ENCODE results near the gene PLAAT4.

The PLAAT4 gene
- long read RNA-seq, donor 1, transcript RARRES3-201 (4 exons, 749 nt): major isoform, 7 of 7 reads
- long read RNA-seq, donor 1, partial matches to known transcripts: 0 of 7 reads
- long read RNA-seq, donor 1, other reads (novel, unspliced or antisense): 0 of 7 reads
- long read RNA-seq, donor 2, partial matches to known transcripts: 0 of 4 reads
- long read RNA-seq, donor 2, other reads (novel, unspliced or antisense): 0 of 4 reads
- long read RNA-seq, donor 3, transcript RARRES3-201 (4 exons, 749 nt): major isoform, 5 of 6 reads
- long read RNA-seq, donor 3, partial matches to known transcripts: 0 of 6 reads
- long read RNA-seq, donor 3, other reads (novel, unspliced or antisense): 0 of 6 reads
- long read RNA-seq, donor 4, transcript RARRES3-201 (4 exons, 749 nt): major isoform, 6 of 7 reads
- long read RNA-seq, donor 4, partial matches to known transcripts: 0 of 7 reads
- long read RNA-seq, donor 4, other reads (novel, unspliced or antisense): 0 of 7 reads
- long read RNA-seq, donor 5, transcript RARRES3-201 (4 exons, 749 nt): major isoform, 8 of 8 reads
- long read RNA-seq, donor 5, partial matches to known transcripts: 0 of 8 reads
- long read RNA-seq, donor 5, other reads (novel, unspliced or antisense): 0 of 8 reads
- long read RNA-seq, donor 6, transcript RARRES3-201 (4 exons, 749 nt): major isoform, 7 of 7 reads
- long read RNA-seq, donor 6, partial matches to known transcripts: 0 of 7 reads
- long read RNA-seq, donor 6, other reads (novel, unspliced or antisense): 0 of 7 reads
- long read RNA-seq, donor 7, transcript RARRES3-201 (4 exons, 749 nt): major isoform, 10 of 10 reads
- long read RNA-seq, donor 7, partial matches to known transcripts: 0 of 10 reads
- long read RNA-seq, donor 7, other reads (novel, unspliced or antisense): 0 of 10 reads
- long read RNA-seq, donor 8, transcript RARRES3-201 (4 exons, 749 nt): major isoform, 7 of 8 reads
- long read RNA-seq, donor 8, partial matches to known transcripts: 0 of 8 reads
- long read RNA-seq, donor 8, other reads (novel, unspliced or antisense): 0 of 8 reads

DNA sequence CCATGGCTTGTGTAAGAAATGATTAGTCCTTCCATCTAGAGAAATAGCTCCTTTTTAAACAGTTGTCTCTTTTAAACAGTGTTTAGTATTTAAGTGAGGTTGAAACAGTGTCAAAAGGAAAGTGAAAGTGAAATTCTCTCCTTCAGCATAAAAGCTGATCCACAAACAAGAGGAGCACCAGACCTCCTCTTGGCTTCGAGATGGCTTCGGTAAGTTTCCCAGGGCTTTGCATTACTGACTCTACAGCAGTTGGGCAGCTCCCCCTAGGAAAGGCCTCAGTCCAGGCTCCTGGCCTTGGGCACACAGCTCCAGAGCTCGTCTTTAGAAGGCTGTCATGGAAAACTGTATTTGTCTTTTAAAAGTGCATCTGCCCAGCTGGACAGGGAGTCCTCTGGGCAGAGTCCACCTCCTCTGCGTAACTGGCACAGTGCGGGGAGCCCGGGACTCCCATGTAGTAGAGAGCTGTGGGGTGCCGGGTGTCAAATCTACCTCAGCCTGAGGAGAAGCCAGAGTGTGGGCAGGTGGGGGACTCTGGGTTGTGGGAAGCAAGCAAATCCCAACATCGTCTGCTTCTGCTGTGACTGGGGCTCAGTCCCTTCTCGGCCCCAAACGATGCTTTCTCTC lies at the start of gene PLAAT4:
PLAAT4 (plus strand) TSS at position 140 of the 624 bp plus-strand sequence; CDS start at position 201, 61 bp downstream.
- peak; percentile 44 for DNase-seq

- DNase-seq: no peak
These were observed 47.8 kb upstream of the PLAAT4 start for GRCh38 chr11:63488789-63489188.

- no peak for DNase-seq
These were observed 46.7 kb upstream of the PLAAT4 start for GRCh38 chr11:63489879-63490278.

DNA sequence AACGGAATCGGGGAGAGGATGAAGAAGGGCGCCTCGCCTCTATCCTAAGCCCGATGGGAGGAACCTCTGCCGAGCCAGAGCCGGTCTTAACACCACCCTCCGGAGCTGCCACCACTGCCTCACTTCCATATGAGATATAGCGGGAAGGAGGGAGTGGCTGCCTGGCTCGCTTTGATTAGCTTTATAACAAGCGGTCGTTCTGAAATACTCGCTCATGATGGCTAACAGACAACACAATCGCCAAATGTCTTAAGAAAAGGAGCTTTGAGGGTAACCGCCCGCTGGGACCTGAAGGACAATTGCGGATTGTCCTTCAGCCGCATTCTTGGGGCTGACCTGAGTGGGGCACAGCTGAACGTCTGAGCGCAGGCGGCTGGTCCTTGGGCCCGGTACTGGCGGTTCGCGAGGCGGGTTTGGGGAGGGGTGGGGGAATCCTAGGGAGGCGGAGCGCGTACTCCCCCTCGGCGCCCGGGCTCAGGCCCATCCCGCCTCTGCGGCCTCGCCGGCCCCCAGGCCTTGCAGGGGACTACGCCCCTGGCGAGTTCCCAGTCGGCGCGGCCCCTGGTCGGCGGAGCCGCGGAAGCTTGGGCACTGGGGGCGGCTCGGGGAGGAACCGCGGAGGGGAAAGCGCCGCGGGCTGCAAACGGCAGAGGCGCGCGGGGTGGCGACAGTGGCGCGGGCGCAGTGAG lies 45.9 kb upstream of the PLAAT4 start, which contains the start of gene PLAAT5:
PLAAT5 (minus strand) TSS at position 617 of the 689 bp plus-strand sequence; CDS start at position 484, 133 bp downstream.
- DNase-seq: peak; percentile 69

DNA sequence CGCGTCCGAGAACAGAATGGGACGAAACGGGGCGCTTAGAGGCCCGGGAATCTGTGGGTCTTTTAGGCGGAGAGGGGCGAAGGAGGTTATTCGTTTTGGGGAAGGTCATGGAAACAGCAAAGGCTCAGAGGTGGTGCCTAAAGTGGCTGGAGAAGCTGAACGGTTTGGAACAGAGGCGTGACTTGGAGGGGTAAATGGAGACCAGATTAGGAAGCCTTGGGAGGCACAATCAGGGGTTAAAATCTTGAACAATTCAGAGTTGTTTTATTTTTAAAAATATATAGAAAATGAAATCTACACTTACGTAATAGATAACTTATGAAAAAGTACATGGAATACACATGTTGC lies 45.4 kb upstream of the PLAAT4 start:
- no peak for DNase-seq

GRCh38 chr11:63491636-63492372 lies 44.8 kb upstream of the PLAAT4 start:
- no peak for DNase-seq

DNA sequence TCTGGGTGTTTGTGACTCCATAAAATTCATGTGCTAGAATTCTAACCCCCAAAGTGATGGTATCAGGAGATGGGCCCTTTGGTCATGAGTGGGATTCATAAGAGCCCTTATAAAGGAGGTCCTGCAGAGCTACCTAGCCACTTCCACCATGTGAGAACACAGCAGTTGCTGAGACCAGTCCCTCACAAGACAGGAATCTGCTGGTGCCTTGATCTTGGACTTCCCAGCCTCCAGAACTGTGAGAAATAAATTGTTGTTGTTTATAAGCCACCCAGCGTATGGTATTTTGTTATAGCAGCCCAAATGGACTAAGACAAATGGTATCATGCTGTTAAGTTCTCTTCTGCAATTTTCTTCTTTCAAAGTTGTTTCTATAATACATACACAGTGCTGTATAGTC lies 44.2 kb upstream of the PLAAT4 start:
- no peak for DNase-seq

GRCh38 chr11:63493127-63493526 lies 43.5 kb upstream of the PLAAT4 start:
- no peak for DNase-seq

GRCh38 chr11:63494975-63495374 lies 41.6 kb upstream of the PLAAT4 start:
- DNase-seq: no peak

DNA sequence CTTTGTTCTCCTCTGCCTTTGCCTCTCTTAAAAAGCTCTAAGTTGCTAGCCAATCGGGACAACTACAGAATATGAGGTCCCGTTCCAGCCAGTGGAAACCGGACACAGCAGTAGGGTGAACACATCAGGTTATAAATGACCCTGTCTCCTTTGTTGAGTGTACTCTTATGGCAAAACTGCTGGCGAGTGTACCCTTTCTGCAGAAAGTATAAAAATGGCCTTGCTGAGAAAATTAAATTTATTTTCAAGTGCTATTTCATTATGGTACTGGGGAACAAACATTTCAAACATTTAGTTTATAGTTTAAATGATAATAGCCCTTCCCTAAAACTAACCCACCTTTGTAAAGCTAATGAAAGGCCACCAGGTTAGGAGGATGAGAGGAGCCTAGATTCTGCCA lies 36.7 kb upstream of the PLAAT4 start:
- DNase-seq: no peak

GRCh38 chr11:63501236-63501635 lies 35.4 kb upstream of the PLAAT4 start:
- DNase-seq: no peak

GRCh38 chr11:63502252-63502820 lies 34.3 kb upstream of the PLAAT4 start:
- no peak for DNase-seq

- no peak for DNase-seq
These were observed 33.1 kb upstream of the PLAAT4 start for GRCh38 chr11:63503492-63503891.

DNA sequence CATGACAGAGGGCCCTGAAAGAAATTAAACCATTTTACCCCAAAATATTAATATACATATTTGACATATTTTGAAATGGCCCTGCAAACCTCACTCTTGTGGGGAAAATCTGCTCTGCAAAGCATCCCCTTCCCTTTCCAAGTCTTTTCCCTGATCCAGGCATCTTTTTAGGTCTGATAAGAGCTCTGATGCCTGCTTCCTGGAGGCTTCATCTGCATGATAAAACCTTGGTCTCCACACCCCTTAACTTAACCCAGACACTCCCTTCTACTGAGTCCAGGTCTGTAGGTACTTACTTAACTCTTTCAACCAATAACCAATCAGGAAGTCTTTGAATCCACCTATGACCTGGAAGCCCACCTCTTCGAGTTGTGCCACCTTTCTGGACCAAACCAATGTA lies 32.6 kb upstream of the PLAAT4 start:
- DNase-seq: no peak

DNA sequence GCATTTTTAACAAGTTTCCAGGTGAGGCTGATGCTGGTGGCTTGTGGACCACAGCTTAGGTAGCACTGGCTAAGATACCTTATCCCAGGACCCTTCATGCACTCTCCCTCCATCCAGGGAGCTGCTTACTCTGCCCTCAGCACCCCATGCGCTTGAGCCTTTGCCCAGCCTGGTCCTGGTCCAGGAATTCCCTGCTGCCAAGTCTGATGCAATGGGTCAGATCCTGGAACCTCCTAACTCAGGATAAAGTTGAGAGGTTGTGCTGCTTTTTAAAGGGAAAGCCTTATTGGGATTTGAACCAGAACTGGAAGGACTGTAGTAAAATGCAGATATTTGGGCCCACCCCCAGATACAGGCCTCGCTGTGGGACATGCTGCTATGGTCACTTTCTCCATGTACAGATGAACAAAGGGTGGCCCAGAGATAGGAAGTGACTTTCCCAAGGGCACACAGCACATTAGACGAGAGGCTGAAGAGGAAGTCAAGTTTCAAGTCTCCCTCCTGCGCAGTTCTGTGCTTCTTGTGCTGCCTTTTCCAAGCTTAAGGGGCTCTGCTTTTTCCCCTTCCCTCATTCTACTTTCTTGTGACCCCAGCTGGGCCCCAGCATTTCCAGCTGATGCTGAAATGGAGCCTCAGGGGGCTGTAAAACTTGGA lies 31.5 kb upstream of the PLAAT4 start:
- DNase-seq: no peak

DNA sequence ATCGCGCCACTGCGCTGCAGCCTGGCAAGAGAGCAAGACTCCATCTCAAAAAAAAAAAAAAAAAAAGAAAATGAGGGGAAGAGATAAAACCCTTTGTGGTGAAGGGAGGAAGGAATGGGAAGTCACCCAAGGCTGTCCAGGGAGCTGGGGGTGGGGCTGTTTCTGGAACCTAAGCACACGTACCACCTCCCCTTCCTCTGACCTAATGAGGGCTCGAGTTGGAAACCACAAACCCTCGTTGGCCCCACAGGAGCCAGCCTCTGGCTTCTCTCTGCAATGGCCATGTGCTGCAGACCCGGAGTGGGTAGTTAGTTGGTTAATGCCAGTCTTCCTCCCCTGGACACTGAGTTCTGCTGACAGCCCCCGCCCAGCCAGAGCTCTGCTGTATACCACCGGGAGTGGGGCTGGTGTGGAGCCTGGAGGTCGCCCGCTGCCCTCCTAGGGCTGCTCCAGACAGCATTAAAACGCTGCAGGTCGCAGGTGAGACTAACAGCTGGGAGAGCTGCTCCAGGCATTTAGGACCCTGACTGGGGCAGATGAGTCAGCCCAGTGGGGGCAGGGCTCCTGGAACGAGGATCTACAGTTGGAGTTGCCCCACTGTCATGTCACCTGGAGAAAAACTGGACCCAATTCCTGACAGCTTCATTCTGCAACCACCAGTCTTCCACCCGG lies 30.6 kb upstream of the PLAAT4 start, which contains the start of gene LGALS12:
LGALS12 (plus strand) TSS at position 228 of the 672 bp plus-strand sequence; CDS start at position 603, 375 bp downstream.
- no peak for DNase-seq

GRCh38 chr11:63506876-63507275 lies 29.7 kb upstream of the PLAAT4 start:
- no peak for DNase-seq

DNA sequence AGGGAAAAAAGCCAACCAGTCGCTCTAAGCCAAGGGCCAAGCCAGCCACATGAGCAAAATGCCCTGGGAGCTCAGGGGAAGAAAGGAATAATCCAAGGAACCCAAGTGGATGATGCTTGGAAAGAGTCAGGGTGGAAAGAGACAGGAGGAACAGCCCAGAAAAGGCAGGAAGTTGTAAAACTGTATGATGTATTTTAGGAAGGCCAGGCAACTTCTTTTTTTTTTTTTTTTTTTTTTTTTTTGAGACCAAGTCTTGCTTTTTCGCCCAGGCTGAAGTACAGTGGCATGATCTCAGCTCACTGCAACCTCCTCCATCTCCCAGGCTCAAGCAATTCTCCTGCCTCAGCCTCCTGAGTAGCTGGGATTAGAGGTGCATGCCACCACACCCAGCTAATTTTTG lies 29.1 kb upstream of the PLAAT4 start:
- DNase-seq: no peak

DNA sequence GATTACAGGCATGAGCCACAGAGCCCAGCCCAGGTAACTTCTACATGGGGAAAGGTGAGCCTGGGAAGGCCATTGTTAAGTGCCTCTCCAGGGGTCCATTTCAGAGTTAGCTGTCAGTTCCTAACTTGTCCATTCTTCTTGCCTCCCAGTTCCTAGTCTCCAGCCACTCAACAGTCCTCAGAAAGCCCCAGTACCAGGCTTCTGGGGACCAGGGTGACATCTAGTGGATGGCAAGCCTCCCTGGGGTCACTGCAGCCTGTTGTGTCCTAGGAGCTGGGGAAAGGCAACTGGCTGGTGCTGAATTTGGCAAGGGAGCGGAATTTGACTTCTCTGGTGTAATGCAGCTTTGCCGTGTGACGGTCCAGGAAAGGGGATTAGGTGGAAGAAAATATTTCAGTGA lies 28.6 kb upstream of the PLAAT4 start:
- no peak for DNase-seq

DNA sequence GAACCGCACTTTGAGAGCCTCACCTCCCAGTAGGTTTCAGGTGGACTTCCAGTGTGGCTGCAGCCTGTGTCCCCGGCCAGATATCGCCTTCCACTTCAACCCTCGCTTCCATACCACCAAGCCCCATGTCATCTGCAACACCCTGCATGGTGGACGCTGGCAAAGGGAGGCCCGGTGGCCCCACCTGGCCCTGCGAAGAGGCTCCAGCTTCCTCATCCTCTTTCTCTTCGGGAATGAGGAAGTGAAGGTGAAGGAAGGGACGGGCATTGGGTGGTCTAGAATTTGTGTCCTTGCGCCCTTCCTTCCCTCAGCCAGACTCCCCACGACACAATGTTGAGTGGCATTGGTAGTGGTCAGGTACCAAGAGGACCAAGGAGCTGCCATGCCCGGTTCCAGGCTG lies 27.9 kb upstream of the PLAAT4 start:
- DNase-seq: no peak
